Astrocyte (in vitro differentiated cells and primary cell): ENCODE results near the gene SDR42E2. TPM values are rescaled to one million over a fixed set of nuclear protein-coding genes. Genes with fewer than 3 reads are reported as not detected.

ENCODE experiments used
- DNase-seq: peaks from one replicate; pipeline ENCODE4 v3.0.0-alpha.2; 2010; ENCODE audit warnings: low read depth
- FAIRE-seq: peaks from 2 replicates; lab custom pipeline; 2011; peaks lifted over from hg19 to GRCh38; lab: Jason Lieb, UNC
- H2AFZ ChIP-seq: 2 replicates; pipeline ENCODE4 v1.6.0; 2012; ENCODE audit warnings: low read depth, low read length, inconsistent platforms
- H3K27ac ChIP-seq: 2 replicates; pipeline ENCODE4 v1.5.1; 2011; ENCODE audit warnings: low read depth, low read length, inconsistent platforms
- H3K27me3 ChIP-seq: 2 replicates; pipeline ENCODE4 v1.6.0; 2011; ENCODE audit warnings: low read length, inconsistent platforms; ENCODE audit not compliant: insufficient read depth
- H3K36me3 ChIP-seq: 2 replicates; pipeline ENCODE4 v1.5.1; 2011; ENCODE audit warnings: low read length, inconsistent platforms; ENCODE audit not compliant: insufficient read depth
- H3K4me1 ChIP-seq: 2 replicates; pipeline ENCODE4 v1.5.1; 2011; ENCODE audit warnings: low read length, inconsistent platforms; ENCODE audit not compliant: insufficient read depth
- H3K4me2 ChIP-seq: 2 replicates; pipeline ENCODE4 v1.6.0; 2012; ENCODE audit warnings: low read length, inconsistent platforms
- H3K4me3 ChIP-seq: 2 replicates; pipeline ENCODE4 v1.5.1; 2011; ENCODE audit warnings: low read depth, mild to moderate bottlenecking, low read length, inconsistent platforms; ENCODE audit not compliant: insufficient read depth
- H3K79me2 ChIP-seq: 2 replicates; pipeline ENCODE4 v1.6.0; 2012; ENCODE audit warnings: mild to moderate bottlenecking, low read length, inconsistent platforms; ENCODE audit not compliant: insufficient read depth
- H3K9ac ChIP-seq: 2 replicates; pipeline ENCODE4 v1.6.0; 2012; ENCODE audit warnings: mild to moderate bottlenecking, low read length, inconsistent platforms
- H3K9me3 ChIP-seq: 2 replicates; pipeline ENCODE4 v1.5.1; 2012; ENCODE audit warnings: low read depth, mild to moderate bottlenecking, low read length, inconsistent platforms; ENCODE audit not compliant: insufficient read depth
- H4K20me1 ChIP-seq: 2 replicates; pipeline ENCODE4 v1.6.0; 2012; ENCODE audit warnings: low read length, inconsistent platforms; ENCODE audit not compliant: insufficient read depth
- H3K27ac Mint-ChIP-seq: one replicate; pipeline ENCODE4 v1.8.0; 2021; ENCODE audit warnings: mild to moderate bottlenecking, mixed read lengths; ENCODE audit not compliant: unreplicated experiment
- H3K27me3 Mint-ChIP-seq: one replicate; pipeline ENCODE4 v1.8.0; 2021; ENCODE audit warnings: low read depth, mixed read lengths; ENCODE audit not compliant: unreplicated experiment
- H3K36me3 Mint-ChIP-seq: one replicate; pipeline ENCODE4 v1.8.0; 2021; ENCODE audit warnings: low read depth, mixed read lengths; ENCODE audit not compliant: unreplicated experiment
- H3K4me1 Mint-ChIP-seq: one replicate; pipeline ENCODE4 v1.8.0; 2021; ENCODE audit warnings: low read depth, mixed read lengths; ENCODE audit not compliant: unreplicated experiment
- H3K4me3 Mint-ChIP-seq: one replicate; pipeline ENCODE4 v1.8.0; 2021; ENCODE audit warnings: mild to moderate bottlenecking, moderate library complexity, mixed read lengths; ENCODE audit not compliant: unreplicated experiment
- H3K9me3 Mint-ChIP-seq: one replicate; pipeline ENCODE4 v1.8.0; 2021; ENCODE audit warnings: mild to moderate bottlenecking, mixed read lengths; ENCODE audit not compliant: unreplicated experiment
- EZH2 ChIP-seq: IDR thresholded peaks from 2 replicates; pipeline ENCODE4 v1.6.1; 2012; ENCODE audit warnings: mild to moderate bottlenecking, low read length, inconsistent platforms; ENCODE audit not compliant: insufficient read depth
- total RNA-seq: library from RNA; stranded (reverse); gene quantifications from 2 replicates; pipeline ENCODE4 v1.2.1, GENCODE V29; 2021
- TF ChIP-seq, protein P1 (sequence below): IDR thresholded peaks from 2 replicates; pipeline ENCODE4 v1.5.1; 2011; ENCODE audit warnings: low read depth, mild to moderate bottlenecking, inconsistent platforms, low read length, moderate library complexity; ENCODE audit not compliant: insufficient read depth

Gene SDR42E2
- total RNA-seq, 1 donor from 2014 or later: not detected

DNA sequence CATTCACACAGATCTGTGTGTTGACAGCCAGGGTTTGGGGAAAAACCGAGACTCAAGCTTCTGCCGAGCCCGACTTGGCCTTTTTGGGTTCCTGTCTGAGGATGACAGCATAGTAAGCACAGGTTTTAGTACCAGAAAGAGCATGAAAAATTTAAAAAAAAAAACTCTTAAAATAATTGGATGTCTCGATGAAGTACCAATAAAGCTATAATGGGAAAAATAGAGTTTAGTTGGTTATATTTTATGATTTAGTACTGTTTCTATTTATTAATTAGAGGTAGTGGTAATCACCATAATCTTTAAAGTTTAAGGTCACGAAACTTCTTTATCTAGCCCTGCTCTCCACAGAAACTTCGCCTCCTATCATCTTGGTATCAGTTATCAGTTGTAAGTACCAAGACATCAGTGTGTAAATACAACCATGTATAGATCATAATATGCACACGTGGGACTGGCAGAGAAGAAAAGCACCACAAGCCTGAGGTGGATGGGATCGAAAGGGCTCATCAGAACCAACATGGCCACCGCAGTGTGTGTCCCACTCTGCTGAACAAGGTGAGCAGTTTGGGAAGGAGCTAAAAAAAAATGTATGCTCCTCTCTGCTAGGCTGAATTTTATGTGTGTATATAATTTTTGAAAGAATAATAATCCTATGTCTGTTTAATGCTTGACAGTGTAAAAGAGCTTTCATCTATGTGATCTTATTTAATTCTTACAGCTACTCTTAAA, 29.4 kb downstream of the SDR42E2 start:
- Mint-ChIP-seq H3K4me1 (peaks cover 7% of the 10 kb centered on the region), H3K36me3 (no peaks in the 10 kb centered on the region), H3K27me3 (no peaks in the 10 kb centered on the region), H3K27ac (peak overlapping the region; percentile 97), H3K9me3 (peaks cover 3% of the 10 kb centered on the region), H3K4me3 (peak overlapping the region; percentile 90)
- no peaks in the 10 kb centered on the region for H3K79me2 ChIP-seq
- no peaks in the 10 kb centered on the region for H3K36me3 ChIP-seq
- TF ChIP-seq, protein P1, sequence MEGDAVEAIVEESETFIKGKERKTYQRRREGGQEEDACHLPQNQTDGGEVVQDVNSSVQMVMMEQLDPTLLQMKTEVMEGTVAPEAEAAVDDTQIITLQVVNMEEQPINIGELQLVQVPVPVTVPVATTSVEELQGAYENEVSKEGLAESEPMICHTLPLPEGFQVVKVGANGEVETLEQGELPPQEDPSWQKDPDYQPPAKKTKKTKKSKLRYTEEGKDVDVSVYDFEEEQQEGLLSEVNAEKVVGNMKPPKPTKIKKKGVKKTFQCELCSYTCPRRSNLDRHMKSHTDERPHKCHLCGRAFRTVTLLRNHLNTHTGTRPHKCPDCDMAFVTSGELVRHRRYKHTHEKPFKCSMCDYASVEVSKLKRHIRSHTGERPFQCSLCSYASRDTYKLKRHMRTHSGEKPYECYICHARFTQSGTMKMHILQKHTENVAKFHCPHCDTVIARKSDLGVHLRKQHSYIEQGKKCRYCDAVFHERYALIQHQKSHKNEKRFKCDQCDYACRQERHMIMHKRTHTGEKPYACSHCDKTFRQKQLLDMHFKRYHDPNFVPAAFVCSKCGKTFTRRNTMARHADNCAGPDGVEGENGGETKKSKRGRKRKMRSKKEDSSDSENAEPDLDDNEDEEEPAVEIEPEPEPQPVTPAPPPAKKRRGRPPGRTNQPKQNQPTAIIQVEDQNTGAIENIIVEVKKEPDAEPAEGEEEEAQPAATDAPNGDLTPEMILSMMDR: no peak
- TF ChIP-seq EZH2: no peak
- no peaks in the 10 kb centered on the region for H4K20me1 ChIP-seq
- peak overlapping the region; percentile 71 for H3K4me3 ChIP-seq
- H3K27ac ChIP-seq: peak overlapping the region; percentile 97
- no peak for FAIRE-seq
- peak overlapping the region; percentile 88 for H2AFZ ChIP-seq
- H3K9me3 ChIP-seq: no peaks in the 10 kb centered on the region
- no peaks in the 10 kb centered on the region for H3K27me3 ChIP-seq
- peak overlapping the region; percentile 89 for H3K9ac ChIP-seq
- no peak for DNase-seq
- peaks cover 25% of the 10 kb centered on the region for H3K4me1 ChIP-seq
- H3K4me2 ChIP-seq: peak overlapping the region; percentile 95

DNA sequence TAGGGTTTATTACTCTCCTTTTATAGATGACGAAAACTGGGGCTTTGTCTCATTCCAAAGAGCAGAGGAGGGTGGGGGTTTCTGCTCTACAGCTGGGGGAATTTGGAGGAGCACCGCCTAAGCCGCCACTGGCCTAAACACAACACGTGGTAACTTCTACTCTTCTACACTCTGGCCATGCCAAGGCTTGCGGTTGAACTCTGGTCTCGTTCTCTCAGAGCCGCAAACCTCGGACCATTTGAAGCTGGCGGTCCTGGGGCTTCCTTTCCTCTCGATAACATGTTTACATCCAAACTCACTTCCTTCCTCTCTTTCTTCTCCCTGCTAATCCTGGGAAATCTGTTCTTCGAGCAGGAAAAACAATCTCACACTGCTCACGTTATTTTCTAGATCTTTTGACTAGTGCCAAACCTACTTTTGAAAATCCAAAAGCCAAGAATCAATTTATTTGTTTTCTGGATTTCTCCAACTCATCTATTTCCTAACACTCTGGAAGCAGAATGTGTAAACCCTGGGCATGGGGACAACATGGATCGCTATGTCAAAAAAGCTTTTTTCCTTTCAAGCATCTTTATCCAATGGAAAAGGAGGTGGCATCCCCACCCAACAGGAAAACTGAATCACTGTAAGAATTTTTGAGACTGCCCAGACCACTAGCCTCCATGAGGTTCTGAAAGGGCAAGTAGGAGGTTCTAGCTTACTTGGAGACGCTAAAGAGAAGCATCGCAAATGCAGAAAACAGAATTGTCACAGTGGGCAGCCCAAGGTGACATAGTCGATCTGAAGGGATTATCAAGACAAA, 30.2 kb downstream of the SDR42E2 start:
- H3K27ac ChIP-seq: peak overlapping the region; percentile 97
- peaks cover 3% of the 10 kb centered on the region for H3K9me3 Mint-ChIP-seq
- H3K9me3 ChIP-seq: no peaks in the 10 kb centered on the region
- H3K36me3 Mint-ChIP-seq: no peaks in the 10 kb centered on the region
- no peaks in the 10 kb centered on the region for H3K36me3 ChIP-seq
- H3K9ac ChIP-seq: peak overlapping the region; percentile 89
- peak overlapping the region; percentile 97 for H3K27ac Mint-ChIP-seq
- peaks cover 7% of the 10 kb centered on the region for H3K4me1 Mint-ChIP-seq
- H3K79me2 ChIP-seq: no peaks in the 10 kb centered on the region
- H3K27me3 ChIP-seq: no peaks in the 10 kb centered on the region
- TF ChIP-seq, protein P1: no peak
- TF ChIP-seq EZH2: no peak
- peak overlapping the region; percentile 29 for H2AFZ ChIP-seq
- peak overlapping the region; percentile 90 for H3K4me3 Mint-ChIP-seq
- peak; percentile 93 for DNase-seq
- no peaks in the 10 kb centered on the region for H3K27me3 Mint-ChIP-seq
- peak overlapping the region; percentile 71 for H3K4me3 ChIP-seq
- no peaks in the 10 kb centered on the region for H4K20me1 ChIP-seq
- peak overlapping the region; percentile 95 for H3K4me2 ChIP-seq
- peaks cover 25% of the 10 kb centered on the region for H3K4me1 ChIP-seq
- no peak for FAIRE-seq
